Muscle of back (tissue), 13 donors: Measurements from ENCODE around the gene AKAP4. TPM values are rescaled to one million over a fixed set of nuclear protein-coding genes. Genes with fewer than 3 reads are reported as not detected.

Experiments
- DNase-seq, 3 donors: peaks; one replicate each; pipeline versions ENCODE4 v3.0.0 to v3.0.0-alpha.2; 2013
- long read RNA-seq, 9 donors: transcript quantifications; one replicate each; lab custom pipeline, GENCODE V29; 2026
- polyA plus RNA-seq, 10 donors: library from polyadenylated mRNA; unstranded; fragments of 120-200 nt; gene quantifications; one replicate each; pipeline ENCODE4 v1.2.1, GENCODE V29; 2013; ENCODE audit not compliant: insufficient read length in 10 of 10

AKAP4 gene, protein sequence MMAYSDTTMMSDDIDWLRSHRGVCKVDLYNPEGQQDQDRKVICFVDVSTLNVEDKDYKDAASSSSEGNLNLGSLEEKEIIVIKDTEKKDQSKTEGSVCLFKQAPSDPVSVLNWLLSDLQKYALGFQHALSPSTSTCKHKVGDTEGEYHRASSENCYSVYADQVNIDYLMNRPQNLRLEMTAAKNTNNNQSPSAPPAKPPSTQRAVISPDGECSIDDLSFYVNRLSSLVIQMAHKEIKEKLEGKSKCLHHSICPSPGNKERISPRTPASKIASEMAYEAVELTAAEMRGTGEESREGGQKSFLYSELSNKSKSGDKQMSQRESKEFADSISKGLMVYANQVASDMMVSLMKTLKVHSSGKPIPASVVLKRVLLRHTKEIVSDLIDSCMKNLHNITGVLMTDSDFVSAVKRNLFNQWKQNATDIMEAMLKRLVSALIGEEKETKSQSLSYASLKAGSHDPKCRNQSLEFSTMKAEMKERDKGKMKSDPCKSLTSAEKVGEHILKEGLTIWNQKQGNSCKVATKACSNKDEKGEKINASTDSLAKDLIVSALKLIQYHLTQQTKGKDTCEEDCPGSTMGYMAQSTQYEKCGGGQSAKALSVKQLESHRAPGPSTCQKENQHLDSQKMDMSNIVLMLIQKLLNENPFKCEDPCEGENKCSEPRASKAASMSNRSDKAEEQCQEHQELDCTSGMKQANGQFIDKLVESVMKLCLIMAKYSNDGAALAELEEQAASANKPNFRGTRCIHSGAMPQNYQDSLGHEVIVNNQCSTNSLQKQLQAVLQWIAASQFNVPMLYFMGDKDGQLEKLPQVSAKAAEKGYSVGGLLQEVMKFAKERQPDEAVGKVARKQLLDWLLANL
- polyA plus RNA-seq: 1 to 10 TPM in 4 of 10 donors, under 1 TPM in 6; 0.28 to 1.6 (median 0.76) TPM
- long read RNA-seq, donor 1, partial matches to known transcripts: 0 of 2 reads
- long read RNA-seq, donor 1, other reads (novel, unspliced or antisense): 0 of 2 reads
- long read RNA-seq, donor 2, partial matches to known transcripts: 0 of 1 reads
- long read RNA-seq, donor 2, other reads (novel, unspliced or antisense): 0 of 1 reads
- long read RNA-seq, donor 3: 0 reads
- long read RNA-seq, donor 4: 0 reads
- long read RNA-seq, donor 5: 0 reads
- long read RNA-seq, donor 6: 0 reads
- long read RNA-seq, donor 7, partial matches to known transcripts: 0 of 1 reads
- long read RNA-seq, donor 7, other reads (novel, unspliced or antisense): 0 of 1 reads
- long read RNA-seq, donor 8: 0 reads
- long read RNA-seq, donor 9: 0 reads

DNA sequence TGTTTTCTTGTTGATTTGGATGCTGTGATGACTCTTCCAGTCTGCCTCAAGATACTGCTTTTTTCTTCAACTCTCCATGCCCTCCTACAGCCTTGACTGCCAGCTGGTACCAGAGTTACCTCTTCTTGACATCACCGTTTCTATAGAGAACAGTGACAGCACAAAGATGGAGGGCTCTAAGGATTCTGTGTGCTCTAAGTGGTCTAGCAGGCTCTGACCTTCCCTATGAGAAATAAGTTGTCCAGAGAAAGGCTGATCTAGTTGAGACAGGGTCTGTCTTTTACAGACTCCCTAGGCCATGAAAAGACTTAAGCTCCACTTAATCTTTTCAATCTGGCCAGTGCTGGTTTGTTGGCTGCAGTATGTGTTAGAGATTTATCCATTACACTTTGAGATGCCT is at the start of gene AKAP4:
AKAP4 (minus strand) TSS at position 101 of the 400 bp plus-strand sequence. CDS start 118 bp downstream, outside the sequence.
- no peak for DNase-seq

DNA sequence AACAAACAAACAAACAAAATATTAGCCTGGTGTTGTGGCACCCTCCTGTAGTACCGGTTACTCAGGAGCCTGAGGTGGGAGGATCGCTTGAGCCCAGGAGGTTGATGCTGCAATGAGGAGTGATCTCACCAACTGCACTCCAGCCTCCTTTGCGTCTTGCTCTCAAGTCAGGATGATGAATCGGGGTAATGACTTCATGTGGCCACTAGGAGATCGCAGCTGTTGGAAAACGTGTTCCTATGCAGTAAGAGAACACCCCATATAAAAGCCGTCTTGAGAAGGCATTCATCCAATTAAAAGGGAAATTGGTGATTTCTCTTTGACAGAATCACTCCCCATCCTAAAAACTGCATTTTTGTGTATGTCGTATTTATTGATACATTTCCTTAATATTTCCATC is 10.7 kb upstream of the AKAP4 start:
- DNase-seq: no peak

DNA sequence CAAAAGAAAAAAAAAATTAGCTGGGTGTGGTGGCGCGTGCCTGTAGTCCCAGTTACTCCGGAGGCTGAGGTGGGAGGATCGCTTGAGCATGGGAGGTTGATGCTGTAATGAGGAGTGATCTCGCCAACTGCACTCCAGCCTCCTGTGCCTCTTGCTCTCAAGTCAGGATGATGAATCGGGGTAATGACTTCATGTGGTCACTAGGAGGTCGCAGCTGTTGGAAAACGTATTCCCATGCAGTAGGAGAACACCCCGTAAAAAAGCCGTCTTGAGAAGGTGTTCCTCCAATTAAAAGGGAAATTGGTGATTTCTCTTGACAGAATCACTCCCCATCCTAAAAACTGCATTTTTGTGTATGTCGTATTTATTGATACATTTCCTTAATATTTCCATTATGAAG is 5.9 kb upstream of the AKAP4 start:
- no peak for DNase-seq

DNA sequence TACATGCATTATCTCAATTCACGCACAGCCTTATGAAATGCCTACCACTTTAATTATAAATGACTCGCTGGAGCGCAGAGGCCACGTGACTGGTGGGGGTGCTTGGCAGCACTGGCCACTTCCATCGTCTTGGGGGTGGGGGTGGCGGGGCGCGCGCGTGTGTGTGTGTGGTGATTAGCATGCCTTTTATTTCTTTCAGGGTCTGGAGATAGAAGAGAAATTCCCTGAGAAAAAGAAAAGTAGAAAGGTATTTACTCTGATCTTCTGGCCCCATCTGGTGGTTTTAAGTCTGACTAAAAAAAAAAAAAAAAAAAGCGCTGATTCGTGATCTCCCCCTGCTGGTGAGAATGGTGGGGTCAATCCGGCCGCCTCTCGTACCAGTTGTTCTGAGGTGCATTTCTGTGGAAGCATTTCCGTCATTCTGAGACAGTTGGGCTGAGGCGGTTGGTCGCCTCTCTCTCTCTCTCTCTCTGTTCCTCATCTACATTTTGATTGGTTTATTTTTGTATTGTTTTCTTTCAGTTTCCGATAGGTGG is 3.6 kb upstream of the AKAP4 start, which contains the start of gene CCNB3:
CCNB3 (plus strand) TSS at position 402 of the 536 bp plus-strand sequence. CDS start 80,399 bp downstream, outside the sequence.
- peak; percentile 59 to 82 (median 72) for DNase-seq

DNA sequence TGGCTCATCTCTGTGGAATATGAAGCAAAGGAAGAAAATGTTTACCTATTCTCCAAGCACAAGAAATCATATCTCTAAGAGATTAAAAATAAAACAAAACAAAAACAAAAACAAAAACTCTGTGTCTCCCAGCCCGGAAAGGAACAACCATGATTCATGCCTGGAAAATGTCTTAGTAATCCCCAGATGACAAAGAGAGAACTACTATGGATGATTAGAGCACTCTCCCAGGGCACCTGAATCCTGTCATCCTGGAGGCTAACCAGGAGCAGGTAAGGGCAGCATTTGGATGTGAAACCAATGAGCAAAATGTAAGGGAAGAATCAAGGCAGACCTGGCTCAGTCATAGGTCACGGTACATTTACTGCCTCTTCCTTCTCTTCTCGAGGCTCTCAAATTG is 1.7 kb upstream of the AKAP4 start:
- no peak for DNase-seq

DNA sequence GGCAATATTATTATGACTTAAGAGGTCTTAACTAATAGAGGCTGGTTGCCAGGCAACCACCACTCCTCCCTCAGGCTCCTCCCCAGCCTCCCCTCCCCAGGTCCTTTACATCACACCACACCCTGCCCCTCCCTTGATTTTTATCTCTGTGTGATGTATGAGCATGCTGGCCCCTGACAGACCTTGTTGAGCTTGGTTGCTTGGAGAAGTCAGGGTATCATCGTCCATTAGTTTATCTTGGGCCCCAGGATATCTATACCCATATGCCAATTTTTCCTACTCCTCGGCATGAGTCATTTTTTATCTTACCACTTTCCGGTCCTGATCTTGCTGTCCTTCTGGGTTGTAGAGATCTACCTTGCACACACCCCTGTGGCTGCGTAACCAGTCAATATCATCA is 2.5 kb downstream of the AKAP4 start:
- no peak for DNase-seq

DNA sequence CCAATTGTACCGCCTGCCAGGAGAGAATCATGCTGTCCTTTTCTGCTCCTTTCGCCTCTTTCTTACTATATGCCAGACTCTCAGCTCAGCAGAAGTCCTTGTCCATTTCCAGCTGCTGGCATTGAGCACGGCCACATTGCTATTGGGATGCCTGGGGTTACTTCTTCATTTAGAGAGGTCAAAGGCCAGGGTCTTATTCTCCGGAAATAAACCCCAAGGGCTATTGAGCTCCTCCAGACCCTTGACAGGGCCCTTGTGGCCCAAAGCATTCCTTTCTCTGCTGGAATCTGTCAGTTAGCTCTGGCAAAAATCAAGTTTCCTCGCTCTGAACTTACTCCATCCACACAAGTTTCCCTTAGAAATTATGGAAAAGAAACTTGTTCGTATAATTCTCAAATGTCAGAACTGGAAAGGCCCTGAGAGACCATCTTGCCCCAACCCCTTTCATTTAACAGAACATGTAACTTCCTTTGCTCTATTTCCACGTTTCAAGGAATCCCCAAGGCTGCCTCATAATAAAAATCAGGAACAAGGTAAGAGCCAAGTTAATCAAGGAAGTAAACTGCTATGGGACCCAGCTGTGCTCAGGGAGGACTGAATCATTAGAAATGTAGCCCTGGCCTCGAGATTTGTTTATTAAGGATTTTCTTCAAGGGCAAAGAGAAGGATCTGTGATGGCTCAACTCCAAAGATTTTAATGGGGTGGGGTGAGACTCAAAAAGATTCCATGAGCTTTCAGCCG is 11.8 kb downstream of the AKAP4 start:
- peak in 2 of 3 donors; percentile 32 to 67 for DNase-seq

DNA sequence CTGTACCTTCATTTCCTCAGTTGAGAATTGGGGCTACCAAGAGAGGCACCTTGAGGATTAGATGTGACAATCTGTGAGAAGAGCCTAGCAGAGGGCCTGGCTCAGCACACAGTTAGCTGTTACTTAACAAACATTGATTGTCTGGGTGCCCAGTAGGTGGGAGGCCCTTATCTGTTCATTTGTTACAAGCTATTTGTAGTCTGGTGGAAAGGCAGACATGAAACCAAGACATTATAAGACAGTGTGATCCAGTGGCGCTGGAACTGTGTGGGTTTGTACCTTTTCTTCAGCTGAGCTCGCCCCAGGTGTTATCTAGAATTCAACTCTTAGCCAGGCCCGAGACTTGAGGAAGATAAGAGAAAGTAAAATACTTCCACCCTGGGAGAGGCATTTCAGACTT is 16.9 kb downstream of the AKAP4 start:
- DNase-seq: no peak

DNA sequence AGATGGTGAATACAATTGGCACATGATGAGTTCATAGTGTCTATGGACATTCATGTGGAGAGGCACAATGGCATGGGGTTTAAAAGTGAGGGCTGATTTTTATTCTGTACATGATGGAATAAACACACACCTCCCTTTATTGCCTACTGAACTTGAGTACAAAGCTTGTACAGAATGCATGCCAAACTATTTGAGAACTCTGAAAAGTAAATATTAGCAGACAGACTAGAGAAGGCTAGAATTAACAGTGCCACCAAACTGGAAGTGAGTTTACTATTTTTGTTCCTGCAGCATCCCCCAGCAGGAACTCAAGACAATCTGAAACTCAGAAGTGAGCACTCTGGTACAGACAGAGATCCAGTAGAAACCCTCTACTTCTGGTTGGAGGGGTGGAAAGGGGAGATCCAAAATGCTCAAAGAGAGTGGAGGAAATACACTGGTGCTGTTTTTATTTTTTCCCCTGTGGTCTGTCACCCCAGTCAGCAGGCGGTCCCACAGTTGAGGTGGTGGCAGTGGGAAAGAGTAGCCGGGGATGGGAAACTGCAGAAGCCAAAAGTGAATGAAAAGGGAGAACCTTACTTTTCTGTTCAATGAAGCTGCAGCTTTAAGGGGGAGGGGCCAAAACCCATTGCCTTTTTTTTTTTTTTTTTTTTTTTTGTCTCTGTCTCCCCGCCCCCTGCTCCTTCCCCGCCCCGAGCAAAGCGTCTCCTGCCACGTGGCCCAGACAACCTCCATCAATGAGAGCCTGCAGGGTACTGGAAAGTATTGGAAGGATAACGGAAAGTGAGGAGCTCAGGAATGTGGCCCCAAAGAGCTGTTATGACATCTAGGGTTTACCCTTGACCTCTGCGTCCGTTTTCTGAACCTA is 20.5 kb downstream of the AKAP4 start:
- DNase-seq: no peak

DNA sequence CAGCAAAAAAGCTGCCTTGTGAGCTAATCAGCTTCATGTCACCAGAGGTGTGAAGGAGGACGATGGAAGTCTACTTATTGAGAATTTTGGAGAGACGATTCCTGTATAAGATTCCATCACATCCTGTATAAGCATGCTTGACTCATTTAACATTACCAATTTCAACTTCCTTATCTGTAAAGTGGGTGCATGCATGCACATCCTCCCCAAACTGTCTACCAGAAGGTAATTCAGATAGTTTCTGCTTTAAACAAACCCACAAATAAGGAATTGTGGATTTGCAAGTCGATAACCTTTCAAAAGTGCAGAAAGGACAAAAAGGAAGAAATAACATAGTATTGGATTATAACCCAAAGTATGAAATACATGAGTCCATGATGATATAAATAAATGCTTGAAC is 31.1 kb downstream of the AKAP4 start:
- DNase-seq: no peak

DNA sequence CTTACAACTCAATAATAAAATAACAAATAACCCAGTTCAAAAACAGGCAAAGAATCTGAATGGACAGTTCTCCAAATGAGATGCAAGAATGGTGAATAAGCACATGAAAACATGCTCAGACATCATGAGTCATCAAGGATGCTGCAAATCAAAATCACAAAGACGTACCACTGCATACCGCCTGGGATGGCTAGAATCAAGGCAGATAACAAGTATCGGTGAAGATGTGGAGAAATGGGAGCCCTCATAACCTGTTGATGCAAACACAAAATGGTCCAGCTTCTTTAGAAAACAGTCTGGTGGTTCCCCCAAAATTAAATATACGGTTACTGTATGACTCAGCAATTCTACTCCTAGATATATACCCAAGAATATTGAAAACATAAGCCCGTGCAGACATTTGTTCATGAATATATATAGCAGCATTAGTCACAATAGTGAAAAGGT is 32.5 kb downstream of the AKAP4 start:
- no peak for DNase-seq

DNA sequence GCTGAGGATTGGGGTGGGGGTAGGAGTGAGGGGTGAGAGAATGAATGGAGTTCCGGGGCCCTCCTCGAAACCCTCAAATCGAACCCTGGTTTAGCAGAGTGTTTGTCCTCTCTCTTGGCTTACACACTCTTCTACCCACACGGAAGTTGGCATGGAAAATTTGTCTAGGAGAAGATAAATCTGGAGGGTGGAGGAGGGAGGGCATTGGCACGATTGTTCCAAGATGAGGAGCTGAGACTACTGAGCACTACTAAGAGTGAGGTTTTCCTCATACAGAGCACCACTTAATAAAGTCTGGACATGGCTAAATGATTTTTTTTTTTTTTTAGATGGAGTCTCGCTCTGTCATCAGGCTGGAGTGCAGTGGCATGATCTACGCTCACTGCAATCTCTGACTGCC is 33.4 kb downstream of the AKAP4 start:
- DNase-seq: no peak

DNA sequence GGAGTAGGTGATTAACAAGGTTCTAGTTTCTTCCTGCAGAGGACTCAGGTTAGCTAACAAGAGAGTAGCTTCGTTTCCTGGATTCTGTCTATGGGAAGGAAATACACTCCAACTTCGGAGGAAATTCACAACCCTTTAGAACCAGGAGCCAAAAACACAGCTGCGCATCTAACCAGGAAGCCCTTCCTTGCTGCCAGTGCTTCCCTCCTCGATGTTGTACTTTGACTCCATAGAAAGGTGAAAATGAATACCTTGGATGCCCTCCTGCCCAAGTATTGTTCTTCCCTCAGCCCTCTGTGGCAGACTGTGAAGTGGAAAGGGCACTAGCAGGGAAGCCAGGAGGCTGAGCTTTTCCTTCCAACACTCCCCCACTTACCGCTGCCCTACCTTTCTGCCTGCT is 35.1 kb downstream of the AKAP4 start:
- no peak for DNase-seq

DNA sequence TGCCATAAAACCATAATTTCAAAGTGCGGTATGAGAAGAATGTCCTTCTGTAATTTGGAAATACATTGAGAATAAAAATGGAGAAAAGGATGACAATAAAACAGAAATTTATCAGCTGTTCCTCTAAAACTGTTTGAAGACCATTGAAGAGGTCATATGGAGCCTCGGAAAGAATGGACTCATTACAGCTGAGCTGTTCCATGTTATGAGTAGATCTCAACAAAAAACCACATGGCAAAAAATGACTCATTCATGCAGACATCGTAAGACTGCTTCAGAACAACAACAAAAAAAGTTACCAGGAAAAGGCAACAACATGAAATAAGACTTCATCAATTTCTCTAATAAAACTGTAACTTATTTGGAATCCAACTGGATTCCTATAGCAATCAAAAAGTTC is 39.7 kb downstream of the AKAP4 start:
- DNase-seq: no peak

DNA sequence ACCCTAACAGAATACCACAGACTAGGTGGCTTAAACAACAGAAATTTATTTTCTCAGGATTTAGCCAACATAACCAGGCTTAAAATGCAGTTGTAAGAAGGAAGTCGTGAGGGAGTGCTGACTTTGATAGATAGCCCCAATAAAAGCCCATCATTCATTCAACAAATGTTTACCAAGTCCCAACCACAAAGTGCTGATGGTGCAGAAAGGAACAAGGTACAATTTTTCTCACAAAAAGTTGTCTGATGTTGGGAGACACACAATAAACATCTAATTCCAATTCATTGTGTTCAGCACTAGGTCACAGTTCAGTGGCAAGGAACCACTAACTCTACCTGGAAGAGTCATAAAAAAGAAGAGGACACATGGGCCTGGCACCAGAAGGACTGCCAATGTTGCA is 42.2 kb downstream of the AKAP4 start:
- no peak for DNase-seq

DNA sequence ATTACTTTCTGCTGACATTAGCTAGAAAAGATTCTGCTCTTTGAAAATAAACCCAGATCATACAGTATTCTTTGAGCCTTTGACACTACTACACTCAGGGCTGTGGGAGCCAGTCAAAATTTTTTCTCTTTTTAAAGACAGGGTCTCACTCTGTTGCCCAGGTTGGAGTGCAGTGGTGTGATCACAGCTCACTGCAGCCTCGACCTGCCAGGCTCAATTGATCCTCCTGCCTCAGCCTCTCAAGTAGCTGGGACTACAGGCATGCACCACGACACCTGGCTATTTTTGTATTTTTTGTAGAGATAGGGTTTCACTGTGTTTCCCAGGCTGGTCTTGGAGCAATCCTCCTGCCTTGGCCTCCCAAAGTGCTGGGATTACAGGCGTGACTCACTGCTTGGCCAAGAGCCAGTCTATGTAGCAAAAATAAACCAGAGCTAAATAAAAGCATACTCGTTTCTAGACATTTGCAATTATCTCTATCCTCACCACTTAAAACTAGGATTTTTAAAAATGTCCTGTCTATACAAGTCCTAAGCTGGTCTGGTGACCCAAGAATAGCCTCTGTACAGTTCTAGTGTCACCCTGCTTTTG is 43.2 kb downstream of the AKAP4 start:
- peak in 1 of 3 donors; percentile 30 for DNase-seq

DNA sequence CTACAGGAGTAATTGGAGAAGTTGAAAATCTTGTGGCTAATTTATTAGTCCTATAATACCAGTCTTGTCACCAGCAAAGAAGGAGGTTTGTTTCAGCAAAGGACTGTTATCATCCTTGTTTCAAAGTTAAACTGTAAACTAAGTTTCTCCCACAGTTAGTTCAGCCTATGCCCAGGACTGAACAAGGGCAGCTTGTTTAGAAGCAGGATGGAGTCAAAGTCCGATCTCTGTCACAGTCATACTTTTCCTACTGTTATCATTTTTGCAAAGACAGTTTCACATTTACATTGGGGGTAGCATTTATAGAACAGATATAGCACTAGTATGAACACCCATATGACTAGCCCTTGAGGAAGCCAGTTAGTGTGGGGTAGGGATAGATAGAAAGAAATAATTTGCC is 46.4 kb downstream of the AKAP4 start:
- DNase-seq: no peak

DNA sequence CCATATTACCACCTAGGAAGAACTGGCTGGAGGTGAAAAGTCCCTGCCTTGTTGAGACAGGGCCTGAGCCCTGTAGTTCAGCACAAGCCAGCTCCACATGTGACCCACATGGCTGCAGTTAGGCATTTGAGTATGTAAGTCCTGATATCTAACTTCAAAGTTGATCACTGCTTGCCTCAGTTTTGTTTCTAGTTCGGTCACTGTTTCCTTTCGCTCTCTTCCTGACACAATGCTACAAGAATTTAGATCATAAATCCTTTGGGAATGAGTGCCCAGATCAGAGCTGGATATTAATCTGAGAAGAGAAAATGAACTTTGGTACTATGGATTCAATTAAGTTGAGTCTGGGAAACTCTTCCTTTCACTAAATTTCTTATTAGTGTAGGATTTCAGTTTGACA is 48.4 kb downstream of the AKAP4 start:
- peak in 1 of 3 donors; percentile 42 for DNase-seq

DNA sequence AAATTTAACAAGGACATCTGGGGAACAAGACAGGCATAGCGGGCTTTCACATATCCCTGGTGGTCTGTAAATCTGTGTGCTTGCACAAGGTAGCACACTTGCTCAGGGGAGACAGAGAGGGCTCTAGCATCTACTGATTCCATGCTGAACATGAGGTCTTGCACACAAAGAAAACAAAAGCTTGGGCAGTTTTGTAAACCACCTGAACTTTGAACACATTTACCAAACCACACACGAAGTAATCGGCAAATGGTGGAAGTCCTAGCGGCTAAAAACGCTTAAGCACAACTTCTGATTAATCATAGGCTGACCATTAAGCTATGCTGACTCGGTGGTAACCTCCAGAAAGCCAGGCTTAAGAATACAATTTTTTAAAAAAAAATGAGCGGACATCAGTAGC is 52.8 kb downstream of the AKAP4 start:
- DNase-seq: no peak
